ENCODE data around the gene ASAP2. TPM values are rescaled to one million over a fixed set of nuclear protein-coding genes. Genes with fewer than 3 reads are reported as not detected.

The ASAP2 gene
- total and polyA plus RNA-seq, 4 experiments from 2014 or later = not detected

DNA sequence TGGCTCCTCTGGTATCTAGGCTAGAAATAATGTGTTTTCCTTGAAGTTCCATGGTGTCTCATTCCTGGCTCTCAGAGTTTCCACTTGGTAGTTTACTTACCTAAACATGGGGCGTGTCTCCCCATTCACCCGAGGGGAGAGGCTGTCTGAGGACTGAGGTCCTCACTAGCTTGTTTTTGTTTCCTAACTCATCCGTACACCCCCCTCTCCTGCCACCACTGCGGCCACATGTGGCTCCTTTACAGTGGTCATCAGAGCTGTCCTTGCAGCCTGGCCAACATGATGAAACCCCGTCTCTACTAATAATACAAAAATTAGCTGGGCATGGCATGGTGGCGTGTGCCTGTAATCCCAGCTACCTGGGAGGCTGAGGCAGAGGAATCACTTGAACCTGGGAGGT lies 106.0 kb downstream of the ASAP2 start:
- H3K36me3 Mint-ChIP-seq = no peaks in the 10 kb centered on the region
- H3K4me3 Mint-ChIP-seq = no peak overlapping the region
- Histone ChIP-seq H3K27me3 (ENCODE audit: insufficient read depth, low read length) (no peaks in the 10 kb centered on the region), H3K4me3 (ENCODE audit: low read length in 2 of 2) (no peak overlapping the region), H3K9me3 (ENCODE audit: control insufficient read depth in 1 of 2, low read length in 2 of 2) (no peaks in the 10 kb centered on the region), H3K36me3 (ENCODE audit: insufficient read depth, low read length) (no peaks in the 10 kb centered on the region), H3K4me1 (ENCODE audit: insufficient read depth, low read length) (no peaks in the 10 kb centered on the region), H3K27ac (ENCODE audit: low read depth, low read length) (no peak overlapping the region)
- ChIA-PET POLR2A (ENCODE audit: partially characterized antibody) (no interaction called here), CTCF (ENCODE audit: partially characterized antibody) (no interaction called here)
- H3K27me3 Mint-ChIP-seq = peaks cover 2 to 6% of the 10 kb centered on the region in 2 donors
- H3K27ac Mint-ChIP-seq = no peak overlapping the region
- DNase-seq = no peak
- intact Hi-C loops (cut with micrococcal nuclease) = no loop called here
- H3K9me3 Mint-ChIP-seq = no peaks in the 10 kb centered on the region
- peaks cover 0 to 1% (median 0%) of the 10 kb centered on the region in 4 donors for H3K4me1 Mint-ChIP-seq

DNA sequence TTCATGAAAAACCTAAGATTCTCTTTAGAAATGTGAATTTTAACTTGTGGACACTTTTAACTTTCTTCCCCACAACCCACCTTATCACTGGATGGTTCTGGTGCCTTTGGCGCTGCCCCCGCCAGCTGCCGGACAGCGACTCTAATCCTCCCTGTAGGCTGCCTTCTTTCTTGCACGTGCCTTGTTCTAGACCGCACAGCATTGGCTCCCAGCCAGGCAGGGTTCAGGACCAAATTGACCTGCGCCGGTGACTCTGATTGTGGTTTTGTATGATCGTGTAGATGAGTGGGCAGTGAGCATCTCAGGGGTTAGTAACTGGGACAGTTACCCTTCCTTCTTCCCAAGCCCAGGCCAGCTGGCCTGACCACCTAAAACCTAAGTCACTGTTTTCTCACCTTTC lies 106.8 kb downstream of the ASAP2 start:
- Histone ChIP-seq H3K27me3 (ENCODE audit: insufficient read depth, low read length) (no peaks in the 10 kb centered on the region), H3K4me1 (ENCODE audit: insufficient read depth, low read length) (no peaks in the 10 kb centered on the region), H3K4me3 (ENCODE audit: low read length in 2 of 2) (no peak overlapping the region), H3K9me3 (ENCODE audit: control insufficient read depth in 1 of 2, low read length in 2 of 2) (no peaks in the 10 kb centered on the region), H3K36me3 (ENCODE audit: insufficient read depth, low read length) (no peaks in the 10 kb centered on the region), H3K27ac (ENCODE audit: low read depth, low read length) (no peak overlapping the region)
- Mint-ChIP-seq H3K4me1 (peaks cover 0 to 1% (median 0%) of the 10 kb centered on the region in 4 donors), H3K27ac (no peak overlapping the region), H3K36me3 (no peaks in the 10 kb centered on the region), H3K27me3 (peaks cover 2 to 6% of the 10 kb centered on the region in 2 donors), H3K9me3 (no peaks in the 10 kb centered on the region), H3K4me3 (no peak overlapping the region)
- CTCF ChIA-PET (ENCODE audit: partially characterized antibody) = no interaction called here
- POLR2A ChIA-PET (ENCODE audit: partially characterized antibody) = no interaction called here
- no peak for DNase-seq
- intact Hi-C loops (cut with micrococcal nuclease) = no loop called here

DNA sequence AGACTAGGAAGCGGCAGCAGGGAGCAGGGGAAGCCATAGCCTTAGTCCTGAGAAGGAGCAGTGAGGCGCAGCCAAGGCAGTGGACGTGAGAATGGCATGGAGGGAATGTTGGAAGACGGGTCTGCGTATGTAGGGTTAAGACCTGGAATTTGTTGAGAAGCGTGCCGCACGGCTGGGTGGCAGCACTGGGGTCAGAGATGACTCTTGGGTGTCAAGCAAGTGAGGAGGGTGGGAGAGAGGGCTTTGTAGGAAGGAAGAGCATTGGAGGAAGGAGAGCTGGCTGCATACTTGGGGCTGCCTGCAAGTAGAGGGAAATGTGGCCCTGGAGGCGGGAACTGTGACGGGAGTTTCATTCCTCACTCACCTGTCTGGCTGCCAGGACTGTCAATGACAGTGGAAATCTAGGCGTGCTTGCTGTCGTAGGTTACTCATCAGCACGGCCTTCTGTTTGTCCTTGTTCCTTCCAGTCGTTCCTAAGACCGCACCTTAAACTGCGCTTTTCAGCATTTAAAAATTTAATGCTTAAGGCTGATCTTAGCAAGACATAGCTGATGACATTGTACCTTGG lies 108.8 kb downstream of the ASAP2 start:
- intact Hi-C loops (cut with micrococcal nuclease) = no loop called here
- H3K36me3 Mint-ChIP-seq = no peaks in the 10 kb centered on the region
- no peaks in the 10 kb centered on the region for H3K27me3 ChIP-seq (ENCODE audit: insufficient read depth, low read length)
- H3K9me3 Mint-ChIP-seq = no peaks in the 10 kb centered on the region
- H3K4me3 ChIP-seq (ENCODE audit: low read length in 2 of 2) = no peak overlapping the region
- POLR2A ChIA-PET (ENCODE audit: partially characterized antibody) = no interaction called here
- no peak overlapping the region for H3K27ac Mint-ChIP-seq
- H3K4me1 ChIP-seq (ENCODE audit: insufficient read depth, low read length) = no peaks in the 10 kb centered on the region
- H3K4me1 Mint-ChIP-seq = peaks cover 0 to 1% (median 0%) of the 10 kb centered on the region in 4 donors
- no peaks in the 10 kb centered on the region for H3K36me3 ChIP-seq (ENCODE audit: insufficient read depth, low read length)
- no peak overlapping the region for H3K27ac ChIP-seq (ENCODE audit: low read depth, low read length)
- CTCF ChIA-PET (ENCODE audit: partially characterized antibody) = interaction anchor here (0.6 kb wide), 1 partner anchor 99 kb away, joined by 3 read pairs; no protein-coding TSS in a partner anchor
- H3K4me3 Mint-ChIP-seq = no peak overlapping the region
- no peak for DNase-seq
- peaks cover 2 to 7% of the 10 kb centered on the region in 2 donors for H3K27me3 Mint-ChIP-seq
- no peaks in the 10 kb centered on the region for H3K9me3 ChIP-seq (ENCODE audit: control insufficient read depth in 1 of 2, low read length in 2 of 2)

DNA sequence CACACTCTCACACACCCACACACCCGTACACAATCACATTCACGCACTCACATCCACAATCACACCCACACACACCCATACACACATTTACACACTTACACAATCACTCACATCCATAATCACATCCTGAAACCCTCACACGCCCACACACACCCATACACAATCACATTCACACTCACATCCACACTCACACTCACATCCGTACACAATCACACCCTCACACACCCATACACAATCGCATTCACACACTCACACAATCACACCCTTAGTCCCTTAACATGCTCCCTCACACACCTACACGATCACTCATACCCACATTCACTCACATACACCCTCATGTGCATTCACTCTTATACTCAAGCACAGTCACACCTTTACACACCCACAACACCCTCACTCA lies 110.9 kb downstream of the ASAP2 start:
- Mint-ChIP-seq H3K4me1 (no peaks in the 10 kb centered on the region), H3K36me3 (no peaks in the 10 kb centered on the region), H3K27me3 (peaks cover 4 to 7% of the 10 kb centered on the region in 2 donors), H3K27ac (no peak overlapping the region), H3K4me3 (no peak overlapping the region), H3K9me3 (no peaks in the 10 kb centered on the region)
- ChIA-PET CTCF (ENCODE audit: partially characterized antibody) (no interaction called here), POLR2A (ENCODE audit: partially characterized antibody) (no interaction called here)
- Histone ChIP-seq H3K4me3 (ENCODE audit: low read length in 2 of 2) (no peak overlapping the region), H3K27me3 (ENCODE audit: insufficient read depth, low read length) (no peaks in the 10 kb centered on the region), H3K9me3 (ENCODE audit: control insufficient read depth in 1 of 2, low read length in 2 of 2) (no peaks in the 10 kb centered on the region), H3K4me1 (ENCODE audit: insufficient read depth, low read length) (no peaks in the 10 kb centered on the region), H3K27ac (ENCODE audit: low read depth, low read length) (no peak overlapping the region), H3K36me3 (ENCODE audit: insufficient read depth, low read length) (no peaks in the 10 kb centered on the region)
- intact Hi-C loops (cut with micrococcal nuclease) = no loop called here
- DNase-seq = no peak

DNA sequence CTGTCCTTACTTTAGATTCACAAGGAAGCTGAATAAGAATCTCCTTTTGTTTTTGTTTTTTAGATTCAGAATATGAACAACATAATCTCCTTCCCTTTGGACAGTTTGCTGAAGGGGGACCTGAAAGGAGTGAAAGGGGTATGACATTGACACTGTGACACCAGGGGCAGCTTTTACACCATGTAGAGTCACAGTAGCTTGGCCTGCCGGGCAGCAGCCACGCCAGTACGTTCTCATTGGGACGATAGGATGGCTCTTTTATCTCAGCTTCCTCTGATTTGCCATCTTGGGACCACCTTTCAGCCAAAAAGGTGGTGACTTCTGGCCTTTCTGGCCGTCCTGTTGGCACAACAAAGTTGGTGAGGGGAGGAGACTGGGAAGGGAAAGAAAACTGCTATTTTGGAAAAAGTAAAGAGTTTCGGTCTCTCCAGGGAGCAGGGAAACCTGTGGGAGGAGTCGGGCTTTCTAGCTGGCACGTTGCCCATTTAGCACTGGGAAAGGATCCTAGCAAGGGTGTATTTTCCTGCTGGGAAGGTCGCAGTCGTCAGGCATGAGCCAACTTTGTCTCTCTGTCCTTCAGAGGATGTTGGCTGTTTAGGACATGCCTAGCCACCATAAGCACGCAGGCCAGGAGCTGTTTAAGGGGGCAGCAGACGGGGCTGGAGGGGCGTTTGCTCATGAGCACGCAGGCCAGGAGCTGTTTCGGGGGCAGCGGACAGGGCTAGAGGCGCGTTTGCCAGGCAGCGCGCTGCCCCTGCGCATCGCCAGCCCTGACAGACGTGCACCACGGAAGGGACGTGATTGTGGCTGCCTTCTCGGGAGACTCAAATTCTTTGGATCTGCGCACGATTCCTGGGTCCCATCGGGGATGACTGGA lies 112.1 kb downstream of the ASAP2 start:
- POLR2A ChIA-PET (ENCODE audit: partially characterized antibody) = no interaction called here

DNA sequence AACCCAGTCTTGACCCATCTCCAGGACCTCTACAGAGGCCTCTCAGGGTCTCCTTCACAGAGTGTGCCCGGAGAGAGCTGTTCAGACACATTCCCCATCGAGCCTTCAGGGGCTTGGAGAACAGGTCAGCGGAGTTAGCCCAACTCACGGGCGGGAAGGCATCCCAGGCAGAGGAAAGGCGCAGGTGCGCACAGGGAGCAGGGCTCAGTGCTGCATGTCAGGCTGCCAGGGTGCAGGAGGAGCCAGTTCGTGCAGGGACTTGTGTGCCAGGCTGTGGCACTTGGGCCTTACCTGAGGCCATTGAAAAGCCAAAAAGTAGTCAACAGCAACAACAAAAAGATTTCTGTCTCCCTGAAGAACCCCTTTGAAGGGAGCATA lies 112.7 kb downstream of the ASAP2 start:
- peaks cover 5% of the 10 kb centered on the region in 2 donors for H3K27me3 Mint-ChIP-seq
- H3K9me3 ChIP-seq (ENCODE audit: control insufficient read depth in 1 of 2, low read length in 2 of 2) = no peaks in the 10 kb centered on the region

More for the DNA sequence above, 112.1 kb downstream of the ASAP2 start:
- Histone ChIP-seq H3K4me3 (ENCODE audit: low read length in 2 of 2) (no peak overlapping the region), H3K27me3 (ENCODE audit: insufficient read depth, low read length) (no peaks in the 10 kb centered on the region), H3K4me1 (ENCODE audit: insufficient read depth, low read length) (no peaks in the 10 kb centered on the region), H3K36me3 (ENCODE audit: insufficient read depth, low read length) (no peaks in the 10 kb centered on the region), H3K27ac (ENCODE audit: low read depth, low read length) (no peak overlapping the region), H3K9me3 (ENCODE audit: control insufficient read depth in 1 of 2, low read length in 2 of 2) (no peaks in the 10 kb centered on the region)
- CTCF ChIA-PET (ENCODE audit: partially characterized antibody) = no interaction called here
- DNase-seq = no peak
- Mint-ChIP-seq H3K4me3 (no peak overlapping the region), H3K27ac (no peak overlapping the region), H3K4me1 (no peaks in the 10 kb centered on the region), H3K27me3 (peaks cover 5 to 6% of the 10 kb centered on the region in 2 donors), H3K36me3 (no peaks in the 10 kb centered on the region), H3K9me3 (no peaks in the 10 kb centered on the region)
- intact Hi-C loops (cut with micrococcal nuclease) = no loop called here

DNA sequence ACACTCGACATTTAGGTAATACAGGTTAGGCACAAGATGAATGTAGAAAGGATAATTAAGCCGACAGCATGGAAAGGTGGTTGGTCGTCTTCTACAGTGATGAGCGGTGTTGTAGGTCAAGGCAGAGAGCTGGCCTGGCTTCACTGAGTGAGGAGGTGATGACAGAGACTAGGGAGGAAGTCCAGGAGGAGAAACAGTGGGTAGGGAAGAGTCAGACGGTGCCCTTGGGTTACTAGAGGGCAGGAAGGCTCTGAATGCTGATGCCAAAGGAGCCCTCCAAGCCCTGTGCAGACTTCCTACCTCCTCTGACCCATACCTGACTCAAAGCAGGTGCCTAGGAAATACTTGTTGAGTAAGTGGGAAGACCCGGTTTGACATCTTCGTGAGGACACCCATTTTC lies 116.0 kb downstream of the ASAP2 start:
- CTCF ChIA-PET (ENCODE audit: partially characterized antibody) = no interaction called here
- H3K27me3 ChIP-seq (ENCODE audit: insufficient read depth, low read length) = no peaks in the 10 kb centered on the region
- no peak overlapping the region for H3K27ac ChIP-seq (ENCODE audit: low read depth, low read length)
- POLR2A ChIA-PET (ENCODE audit: partially characterized antibody) = no interaction called here
- no peaks in the 10 kb centered on the region for H3K9me3 Mint-ChIP-seq
- intact Hi-C loops (cut with micrococcal nuclease) = no loop called here
- H3K27ac Mint-ChIP-seq = no peak overlapping the region
- no peak for DNase-seq
- no peaks in the 10 kb centered on the region for H3K36me3 Mint-ChIP-seq
- no peaks in the 10 kb centered on the region for H3K4me1 ChIP-seq (ENCODE audit: insufficient read depth, low read length)
- H3K4me3 Mint-ChIP-seq = no peak overlapping the region
- H3K27me3 Mint-ChIP-seq = peaks cover 1 to 7% of the 10 kb centered on the region in 2 donors
- no peaks in the 10 kb centered on the region for H3K4me1 Mint-ChIP-seq
- H3K4me3 ChIP-seq (ENCODE audit: low read length in 2 of 2) = no peak overlapping the region
- no peaks in the 10 kb centered on the region for H3K9me3 ChIP-seq (ENCODE audit: control insufficient read depth in 1 of 2, low read length in 2 of 2)
- H3K36me3 ChIP-seq (ENCODE audit: insufficient read depth, low read length) = no peaks in the 10 kb centered on the region

More for the DNA sequence above, 112.7 kb downstream of the ASAP2 start:
- Histone ChIP-seq H3K27me3 (ENCODE audit: insufficient read depth, low read length) (no peaks in the 10 kb centered on the region), H3K27ac (ENCODE audit: low read depth, low read length) (no peak overlapping the region), H3K4me1 (ENCODE audit: insufficient read depth, low read length) (no peaks in the 10 kb centered on the region), H3K4me3 (ENCODE audit: low read length in 2 of 2) (no peak overlapping the region), H3K36me3 (ENCODE audit: insufficient read depth, low read length) (no peaks in the 10 kb centered on the region)
- ChIA-PET CTCF (ENCODE audit: partially characterized antibody) (no interaction called here), POLR2A (ENCODE audit: partially characterized antibody) (no interaction called here)
- no peaks in the 10 kb centered on the region for H3K4me1 Mint-ChIP-seq
- no peaks in the 10 kb centered on the region for H3K36me3 Mint-ChIP-seq
- no peak overlapping the region for H3K4me3 Mint-ChIP-seq
- H3K27ac Mint-ChIP-seq = no peak overlapping the region
- intact Hi-C loops (cut with micrococcal nuclease) = no loop called here
- H3K9me3 Mint-ChIP-seq = no peaks in the 10 kb centered on the region
- DNase-seq = no peak

All from CD4-positive, alpha-beta memory T cell (primary cell).